ENCODE results near the gene HTT-AS.
A peak's percentile ranks its signal among the peaks of the same experiment; 100 is the strongest.

Gene HTT-AS

DNA sequence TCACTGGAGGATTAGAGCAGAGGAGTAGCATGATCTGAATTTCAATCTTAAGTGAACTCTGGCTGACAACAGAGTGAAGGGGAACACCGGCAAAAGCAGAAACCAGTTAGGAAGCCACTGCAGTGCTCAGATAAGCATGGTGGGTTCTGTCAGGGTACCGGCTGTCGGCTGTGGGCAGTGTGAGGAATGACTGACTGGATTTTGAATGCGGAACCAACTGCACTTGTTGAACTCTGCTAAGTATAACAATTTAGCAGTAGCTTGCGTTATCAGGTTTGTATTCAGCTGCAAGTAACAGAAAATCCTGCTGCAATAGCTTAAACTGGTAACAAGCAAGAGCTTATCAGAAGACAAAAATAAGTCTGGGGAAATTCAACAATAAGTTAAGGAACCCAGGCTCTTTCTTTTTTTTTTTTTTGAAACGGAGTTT, 5.4 kb upstream of the HTT-AS start:
- peak overlapping the region; percentile 50 for H3K4me3 ChIP-seq (ENCODE audit: low read length, poor library complexity, severe bottlenecking)
- no peaks in the 10 kb centered on the region for H3K27me3 ChIP-seq (ENCODE audit: insufficient read depth, low read length, poor library complexity, severe bottlenecking)
- H3K4me1 ChIP-seq (ENCODE audit: insufficient read depth, low read length, poor library complexity, severe bottlenecking): peaks cover 57% of the 10 kb centered on the region
- TF ChIP-seq, protein P1, sequence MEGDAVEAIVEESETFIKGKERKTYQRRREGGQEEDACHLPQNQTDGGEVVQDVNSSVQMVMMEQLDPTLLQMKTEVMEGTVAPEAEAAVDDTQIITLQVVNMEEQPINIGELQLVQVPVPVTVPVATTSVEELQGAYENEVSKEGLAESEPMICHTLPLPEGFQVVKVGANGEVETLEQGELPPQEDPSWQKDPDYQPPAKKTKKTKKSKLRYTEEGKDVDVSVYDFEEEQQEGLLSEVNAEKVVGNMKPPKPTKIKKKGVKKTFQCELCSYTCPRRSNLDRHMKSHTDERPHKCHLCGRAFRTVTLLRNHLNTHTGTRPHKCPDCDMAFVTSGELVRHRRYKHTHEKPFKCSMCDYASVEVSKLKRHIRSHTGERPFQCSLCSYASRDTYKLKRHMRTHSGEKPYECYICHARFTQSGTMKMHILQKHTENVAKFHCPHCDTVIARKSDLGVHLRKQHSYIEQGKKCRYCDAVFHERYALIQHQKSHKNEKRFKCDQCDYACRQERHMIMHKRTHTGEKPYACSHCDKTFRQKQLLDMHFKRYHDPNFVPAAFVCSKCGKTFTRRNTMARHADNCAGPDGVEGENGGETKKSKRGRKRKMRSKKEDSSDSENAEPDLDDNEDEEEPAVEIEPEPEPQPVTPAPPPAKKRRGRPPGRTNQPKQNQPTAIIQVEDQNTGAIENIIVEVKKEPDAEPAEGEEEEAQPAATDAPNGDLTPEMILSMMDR (conservative IDR thresholded peaks at IDR 0.05; ENCODE audit: low read length): no peak
- no peak for TF ChIP-seq EZH2phosphoT487 (IDR thresholded peaks at IDR 0.05; ENCODE audit: borderline replicate concordance)
- H3K79me2 ChIP-seq (ENCODE audit: insufficient read depth, low read length): peaks cover 92% of the 10 kb centered on the region
- H3K9ac ChIP-seq (ENCODE audit: low read depth, low read length, poor library complexity, severe bottlenecking): peak overlapping the region; percentile 25
- H3F3A ChIP-seq (ENCODE audit: low read depth): 0 out of 2 replicates have a peak, but pooled peaks cover 2% of the 10 kb centered on the region
- H3K9me2 ChIP-seq (replicated peaks; ENCODE audit: low read depth, low read length): no peaks in the 10 kb centered on the region
- H3K9me3 ChIP-seq (ENCODE audit: insufficient read depth, low read depth, low read length): no peaks in the 10 kb centered on the region
- H3K36me3 ChIP-seq (ENCODE audit: insufficient read depth, low read length): no peaks in the 10 kb centered on the region
- peak overlapping the region; percentile 73 for H3K4me2 ChIP-seq (ENCODE audit: low read depth, low read length, poor library complexity, severe bottlenecking)
- H4K20me1 ChIP-seq (ENCODE audit: insufficient read depth, low read length, poor library complexity, severe bottlenecking): peaks cover 56% of the 10 kb centered on the region
- H2AFZ ChIP-seq (ENCODE audit: low read length): no peak overlapping the region

DNA sequence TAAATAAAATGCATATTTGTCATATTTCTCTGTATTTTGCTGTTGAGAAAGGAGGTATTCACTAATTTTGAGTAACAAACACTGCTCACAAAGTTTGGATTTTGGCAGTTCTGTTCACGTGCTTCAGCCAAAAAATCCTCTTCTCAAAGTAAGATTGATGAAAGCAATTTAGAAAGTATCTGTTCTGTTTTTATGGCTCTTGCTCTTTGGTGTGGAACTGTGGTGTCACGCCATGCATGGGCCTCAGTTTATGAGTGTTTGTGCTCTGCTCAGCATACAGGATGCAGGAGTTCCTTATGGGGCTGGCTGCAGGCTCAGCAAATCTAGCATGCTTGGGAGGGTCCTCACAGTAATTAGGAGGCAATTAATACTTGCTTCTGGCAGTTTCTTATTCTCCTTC, 3.5 kb upstream of the HTT-AS start:
- H3K9ac ChIP-seq (ENCODE audit: low read depth, low read length, poor library complexity, severe bottlenecking): peak overlapping the region; percentile 5
- TF ChIP-seq, protein P1 (conservative IDR thresholded peaks at IDR 0.05; ENCODE audit: low read length): no peak
- no peak for TF ChIP-seq EZH2phosphoT487 (IDR thresholded peaks at IDR 0.05; ENCODE audit: borderline replicate concordance)
- no peaks in the 10 kb centered on the region for H3K36me3 ChIP-seq (ENCODE audit: insufficient read depth, low read length)
- H3K4me1 ChIP-seq (ENCODE audit: insufficient read depth, low read length, poor library complexity, severe bottlenecking): peaks cover 58% of the 10 kb centered on the region
- peaks cover 54% of the 10 kb centered on the region for H4K20me1 ChIP-seq (ENCODE audit: insufficient read depth, low read length, poor library complexity, severe bottlenecking)
- peak overlapping the region; percentile 46 for H3K4me3 ChIP-seq (ENCODE audit: low read length, poor library complexity, severe bottlenecking)
- 0 out of 2 replicates have a peak, but pooled peaks cover 2% of the 10 kb centered on the region for H3F3A ChIP-seq (ENCODE audit: low read depth)
- H3K4me2 ChIP-seq (ENCODE audit: low read depth, low read length, poor library complexity, severe bottlenecking): peak overlapping the region; percentile 73
- no peaks in the 10 kb centered on the region for H3K9me3 ChIP-seq (ENCODE audit: insufficient read depth, low read depth, low read length)
- no peak overlapping the region for H2AFZ ChIP-seq (ENCODE audit: low read length)
- H3K27me3 ChIP-seq (ENCODE audit: insufficient read depth, low read length, poor library complexity, severe bottlenecking): no peaks in the 10 kb centered on the region
- peaks cover 77% of the 10 kb centered on the region for H3K79me2 ChIP-seq (ENCODE audit: insufficient read depth, low read length)
- no peaks in the 10 kb centered on the region for H3K9me2 ChIP-seq (replicated peaks; ENCODE audit: low read depth, low read length)

DNA sequence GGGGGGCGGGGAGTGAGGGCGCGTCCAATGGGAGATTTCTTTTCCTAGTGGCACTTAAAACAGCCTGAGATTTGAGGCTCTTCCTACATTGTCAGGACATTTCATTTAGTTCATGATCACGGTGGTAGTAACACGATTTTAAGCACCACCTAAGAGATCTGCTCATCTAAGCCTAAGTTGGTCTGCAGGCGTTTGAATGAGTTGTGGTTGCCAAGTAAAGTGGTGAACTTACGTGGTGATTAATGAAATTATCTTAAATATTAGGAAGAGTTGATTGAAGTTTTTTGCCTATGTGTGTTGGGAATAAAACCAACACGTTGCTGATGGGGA, 1.3 kb upstream of the HTT-AS start:
- Histone ChIP-seq H3K9me2 (replicated peaks; ENCODE audit: low read depth, low read length) (no peaks in the 10 kb centered on the region), H3K9ac (ENCODE audit: low read depth, low read length, poor library complexity, severe bottlenecking) (peak overlapping the region; percentile 88), H3F3A (ENCODE audit: low read depth) (0 out of 2 replicates have a peak, but pooled peaks cover 2% of the 10 kb centered on the region), H2AFZ (ENCODE audit: low read length) (no peak overlapping the region), H3K27me3 (ENCODE audit: insufficient read depth, low read length, poor library complexity, severe bottlenecking) (no peaks in the 10 kb centered on the region), H3K36me3 (ENCODE audit: insufficient read depth, low read length) (no peaks in the 10 kb centered on the region), H3K9me3 (ENCODE audit: insufficient read depth, low read depth, low read length) (no peaks in the 10 kb centered on the region), H3K4me1 (ENCODE audit: insufficient read depth, low read length, poor library complexity, severe bottlenecking) (peaks cover 43% of the 10 kb centered on the region), H3K4me2 (ENCODE audit: low read depth, low read length, poor library complexity, severe bottlenecking) (peak overlapping the region; percentile 95), H4K20me1 (ENCODE audit: insufficient read depth, low read length, poor library complexity, severe bottlenecking) (peaks cover 43% of the 10 kb centered on the region), H3K79me2 (ENCODE audit: insufficient read depth, low read length) (peaks cover 56% of the 10 kb centered on the region), H3K4me3 (ENCODE audit: low read length, poor library complexity, severe bottlenecking) (peak overlapping the region; percentile 99)
- no peak for TF ChIP-seq EZH2phosphoT487 (IDR thresholded peaks at IDR 0.05; ENCODE audit: borderline replicate concordance)
- TF ChIP-seq, protein P1 (conservative IDR thresholded peaks at IDR 0.05; ENCODE audit: low read length): no peak

Data from Loucy (cell line).